MM.1S (cell line): ENCODE results near the gene BTG4.

Experiments
- DNase-seq: peaks from one replicate; pipeline ENCODE4 v3.0.0-alpha.2; 2015
- H2AFZ ChIP-seq: fragments of 300-600 bp; sonication (generic); 2 replicates; pipeline ENCODE4 v1.6.0; 2016; ENCODE audit warnings: antibody characterized with exemption, low read length
- H3F3A ChIP-seq: fragments of 300-600 bp; sonication (generic); 2 replicates; pipeline ENCODE4 v1.6.1; 2016; ENCODE audit warnings: mild to moderate bottlenecking, antibody characterized with exemption, low read length, moderate library complexity, mixed read lengths; ENCODE audit not compliant: insufficient read depth
- H3K27ac ChIP-seq: fragments of 300-600 bp; sonication (generic); 2 replicates; pipeline ENCODE4 v1.5.1; 2016; ENCODE audit warnings: mild to moderate bottlenecking, low read length
- H3K27me3 ChIP-seq: fragments of 300-600 bp; sonication (generic); replicated peaks from 2 replicates; pipeline ENCODE4 v1.6.0; 2016; ENCODE audit warnings: low read length; ENCODE audit not compliant: insufficient read depth
- H3K36me3 ChIP-seq: fragments of 300-600 bp; sonication (generic); replicated peaks from 2 replicates; pipeline ENCODE4 v1.6.1; 2016; ENCODE audit warnings: mild to moderate bottlenecking, low read length, mixed read lengths; ENCODE audit not compliant: insufficient read depth
- H3K4me1 ChIP-seq: fragments of 300-600 bp; sonication (generic); 2 replicates; pipeline ENCODE4 v1.6.1; 2016; ENCODE audit warnings: low read length, mixed read lengths
- H3K4me2 ChIP-seq: fragments of 300-600 bp; sonication (generic); 2 replicates; pipeline ENCODE4 v1.6.0; 2016; ENCODE audit warnings: low read depth, low read length
- H3K4me3 ChIP-seq: fragments of 300-600 bp; sonication (generic); 2 replicates; pipeline ENCODE4 v1.5.1; 2016; ENCODE audit warnings: low read length, mixed read lengths
- H3K79me2 ChIP-seq: fragments of 300-600 bp; sonication (generic); 2 replicates; pipeline ENCODE4 v1.6.1; 2016; ENCODE audit warnings: mixed run types, low read length, mixed read lengths
- H3K9ac ChIP-seq: fragments of 300-600 bp; sonication (generic); 2 replicates; pipeline ENCODE4 v1.6.1; 2016; ENCODE audit warnings: low read length, mixed read lengths
- H3K9me2 ChIP-seq: fragments of 300-600 bp; sonication (generic); replicated peaks from 2 replicates; pipeline ENCODE4 v1.6.1; 2016; ENCODE audit warnings: mild to moderate bottlenecking, low read length, mixed read lengths; ENCODE audit not compliant: insufficient read depth
- H3K9me3 ChIP-seq: fragments of 300-600 bp; sonication (generic); replicated peaks from 2 replicates; pipeline ENCODE4 v1.6.1; 2016; ENCODE audit warnings: mild to moderate bottlenecking, low read length, mixed read lengths; ENCODE audit not compliant: insufficient read depth
- H4K20me1 ChIP-seq: fragments of 300-600 bp; sonication (generic); 2 replicates; pipeline ENCODE4 v1.6.1; 2016; ENCODE audit warnings: mild to moderate bottlenecking, low read length, moderate library complexity, mixed read lengths; ENCODE audit not compliant: insufficient read depth
- EZH2 ChIP-seq: fragments of 300-600 bp; sonication (generic); optimal IDR thresholded peaks from 2 replicates; pipeline ENCODE3; 2017; ENCODE audit warnings: low read depth, mild to moderate bottlenecking, antibody characterized with exemption, low read length, mixed read lengths
- EZH2phosphoT487 ChIP-seq: fragments of 300-600 bp; sonication (generic); IDR thresholded peaks from 2 replicates; pipeline ENCODE4 v1.6.1; 2018; ENCODE audit warnings: antibody characterized with exemption, low read length
- TF ChIP-seq, protein P1 (sequence below): fragments of 300-600 bp; sonication (generic); IDR thresholded peaks from 2 replicates; pipeline ENCODE4 v1.5.1; 2016; ENCODE audit warnings: antibody characterized with exemption, low read length, mixed read lengths

The BTG4 gene

DNA sequence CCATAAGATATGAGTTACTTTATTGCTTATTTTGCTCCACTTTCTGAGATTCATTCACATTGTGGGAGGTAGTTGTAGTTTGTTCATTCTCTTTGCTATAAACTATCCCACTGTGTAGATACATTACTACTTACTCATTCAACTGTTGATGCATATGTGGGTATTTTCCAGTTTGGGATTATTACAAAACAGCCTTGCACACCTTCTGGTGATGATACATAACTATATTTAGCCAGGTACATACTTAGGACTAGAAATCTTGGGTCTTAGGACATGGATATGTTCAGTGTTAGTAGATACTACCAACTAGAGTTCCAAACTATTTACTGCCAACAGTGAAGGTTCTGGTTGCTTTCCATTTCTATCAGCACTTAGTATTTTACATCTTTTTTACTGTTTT lies 37.8 kb downstream of the BTG4 start:
- Histone ChIP-seq H3K27me3 (no peaks in the 10 kb centered on the region), H3K4me2 (no peak overlapping the region), H3K4me3 (no peak overlapping the region), H3K36me3 (no peaks in the 10 kb centered on the region), H3F3A (no peaks in the 10 kb centered on the region), H3K79me2 (no peaks in the 10 kb centered on the region), H3K9ac (no peak overlapping the region), H3K9me3 (no peaks in the 10 kb centered on the region), H3K27ac (no peak overlapping the region), H3K9me2 (no peaks in the 10 kb centered on the region), H2AFZ (no peak overlapping the region), H4K20me1 (no peaks in the 10 kb centered on the region), H3K4me1 (no peaks in the 10 kb centered on the region)
- no peak for DNase-seq
- TF ChIP-seq, protein P1, sequence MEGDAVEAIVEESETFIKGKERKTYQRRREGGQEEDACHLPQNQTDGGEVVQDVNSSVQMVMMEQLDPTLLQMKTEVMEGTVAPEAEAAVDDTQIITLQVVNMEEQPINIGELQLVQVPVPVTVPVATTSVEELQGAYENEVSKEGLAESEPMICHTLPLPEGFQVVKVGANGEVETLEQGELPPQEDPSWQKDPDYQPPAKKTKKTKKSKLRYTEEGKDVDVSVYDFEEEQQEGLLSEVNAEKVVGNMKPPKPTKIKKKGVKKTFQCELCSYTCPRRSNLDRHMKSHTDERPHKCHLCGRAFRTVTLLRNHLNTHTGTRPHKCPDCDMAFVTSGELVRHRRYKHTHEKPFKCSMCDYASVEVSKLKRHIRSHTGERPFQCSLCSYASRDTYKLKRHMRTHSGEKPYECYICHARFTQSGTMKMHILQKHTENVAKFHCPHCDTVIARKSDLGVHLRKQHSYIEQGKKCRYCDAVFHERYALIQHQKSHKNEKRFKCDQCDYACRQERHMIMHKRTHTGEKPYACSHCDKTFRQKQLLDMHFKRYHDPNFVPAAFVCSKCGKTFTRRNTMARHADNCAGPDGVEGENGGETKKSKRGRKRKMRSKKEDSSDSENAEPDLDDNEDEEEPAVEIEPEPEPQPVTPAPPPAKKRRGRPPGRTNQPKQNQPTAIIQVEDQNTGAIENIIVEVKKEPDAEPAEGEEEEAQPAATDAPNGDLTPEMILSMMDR, result no peak
- TF ChIP-seq EZH2phosphoT487, result no peak
- TF ChIP-seq EZH2, result no peak

GRCh38 chr11:111472228-111472627 lies 40.0 kb downstream of the BTG4 start:
- no peaks in the 10 kb centered on the region for H3K9me3 ChIP-seq
- H3K4me3 ChIP-seq, result no peak overlapping the region
- no peaks in the 10 kb centered on the region for H3K79me2 ChIP-seq
- DNase-seq, result no peak
- H3K9me2 ChIP-seq, result no peaks in the 10 kb centered on the region
- H3K4me2 ChIP-seq, result no peak overlapping the region
- no peak overlapping the region for H3K9ac ChIP-seq
- no peaks in the 10 kb centered on the region for H4K20me1 ChIP-seq
- H3K36me3 ChIP-seq, result no peaks in the 10 kb centered on the region
- no peaks in the 10 kb centered on the region for H3K27me3 ChIP-seq
- H2AFZ ChIP-seq, result no peak overlapping the region
- no peaks in the 10 kb centered on the region for H3K4me1 ChIP-seq
- no peaks in the 10 kb centered on the region for H3F3A ChIP-seq
- TF ChIP-seq EZH2 (no peak), EZH2phosphoT487 (no peak)
- TF ChIP-seq, protein P1, result no peak
- H3K27ac ChIP-seq, result no peak overlapping the region

DNA sequence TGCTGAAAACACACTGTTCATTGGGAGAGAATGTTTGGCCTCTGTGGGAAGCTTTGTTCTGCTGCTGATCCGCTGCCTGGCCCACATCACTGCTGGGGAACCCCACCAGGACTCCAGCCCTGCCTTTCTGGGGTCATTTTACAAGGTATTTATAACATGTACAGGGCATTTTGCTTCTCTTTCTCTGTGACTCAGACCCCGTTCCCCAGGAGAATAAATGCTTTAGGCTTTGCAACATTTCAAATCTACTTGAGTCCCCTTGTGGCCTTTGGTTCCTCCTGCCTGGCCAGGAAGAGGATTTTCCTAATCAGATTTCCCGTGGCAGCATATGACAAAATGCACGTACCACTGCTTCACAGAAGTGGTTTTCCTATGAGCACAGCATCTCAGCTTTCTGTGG lies 43.0 kb downstream of the BTG4 start:
- no peak overlapping the region for H3K4me2 ChIP-seq
- no peaks in the 10 kb centered on the region for H3K36me3 ChIP-seq
- no peak overlapping the region for H3K4me3 ChIP-seq
- H3K27ac ChIP-seq, result no peak overlapping the region
- no peak overlapping the region for H2AFZ ChIP-seq
- DNase-seq, result no peak
- no peaks in the 10 kb centered on the region for H3K9me2 ChIP-seq
- no peaks in the 10 kb centered on the region for H3K9me3 ChIP-seq
- TF ChIP-seq EZH2phosphoT487 (no peak), EZH2 (no peak)
- TF ChIP-seq, protein P1, result no peak
- H4K20me1 ChIP-seq, result no peaks in the 10 kb centered on the region
- H3K9ac ChIP-seq, result no peak overlapping the region
- H3K79me2 ChIP-seq, result no peaks in the 10 kb centered on the region
- H3K27me3 ChIP-seq, result no peaks in the 10 kb centered on the region
- H3F3A ChIP-seq, result no peaks in the 10 kb centered on the region
- no peaks in the 10 kb centered on the region for H3K4me1 ChIP-seq
